OCI-LY7 (cell line): ENCODE results near the gene KIAA1671. TPM values are rescaled to one million over a fixed set of nuclear protein-coding genes. Genes with fewer than 3 reads are reported as not detected.

ENCODE experiments used
- BruUV-seq: library from RNA; stranded (reverse); fragments of 400-500 nt; replicated peaks from 2 replicates; lab custom pipeline; 2021; lab: Mats Ljungman, UMichigan
- CTCF ChIA-PET: fragments of 300-600 bp; sonication (Branson Sonifier 250); formaldehyde crosslinking; loops from one replicate; lab custom pipeline; 2022; ENCODE audit warnings: antibody characterized with exemption; ENCODE audit not compliant: unreplicated experiment; lab: Charles Lee
- POLR2A ChIA-PET: fragments of 300-600 bp; sonication (Branson Sonifier 250); formaldehyde crosslinking; loops from one replicate; lab custom pipeline; 2022; ENCODE audit warnings: antibody characterized with exemption; lab: Charles Lee
- DNase-seq: peaks from one replicate; pipeline ENCODE4 v3.0.0-alpha.2; 2015; ENCODE audit warnings: low spot score
- H2AFZ ChIP-seq: fragments of 200-600 bp; sonication (generic), shearing (Covaris generic); 2 replicates; pipeline ENCODE4 v1.6.1; 2014; ENCODE audit warnings: mild to moderate bottlenecking, antibody characterized with exemption, low read length, moderate library complexity
- H3K27ac ChIP-seq: fragments of 200-600 bp; sonication (generic); 2 replicates; pipeline ENCODE4 v1.5.1; 2014; ENCODE audit warnings: mixed run types, low read depth, mild to moderate bottlenecking, moderate library complexity, low read length, inconsistent platforms; ENCODE audit not compliant: poor library complexity, severe bottlenecking
- H3K36me3 ChIP-seq: fragments of 200-600 bp; sonication (generic); 2 replicates; pipeline ENCODE4 v1.6.1; 2014; ENCODE audit warnings: mild to moderate bottlenecking, antibody characterized with exemption, low read length, moderate library complexity, mixed read lengths; ENCODE audit not compliant: insufficient read depth
- H3K4me1 ChIP-seq: fragments of 200-600 bp; sonication (generic); 2 replicates; pipeline ENCODE4 v1.5.1; 2014; ENCODE audit warnings: mild to moderate bottlenecking, low read length; ENCODE audit not compliant: insufficient read depth, poor library complexity, severe bottlenecking
- H3K4me2 ChIP-seq: fragments of 200-600 bp; sonication (generic); 2 replicates; pipeline ENCODE4 v1.6.1; 2014; ENCODE audit warnings: mild to moderate bottlenecking, low read length
- H3K4me3 ChIP-seq: fragments of 200-600 bp; sonication (generic); 2 replicates; pipeline ENCODE4 v1.5.1; 2014; ENCODE audit warnings: mild to moderate bottlenecking, low read depth, low read length; ENCODE audit not compliant: poor library complexity, severe bottlenecking
- H3K79me2 ChIP-seq: fragments of 200-600 bp; sonication (generic); 2 replicates; pipeline ENCODE4 v1.6.1; 2016; ENCODE audit warnings: low read depth, mild to moderate bottlenecking, low read length, moderate library complexity, mixed read lengths; ENCODE audit not compliant: insufficient read depth
- H3K9me2 ChIP-seq: fragments of 200-600 bp; sonication (generic); 2 replicates; pipeline ENCODE4 v1.6.1; 2016; ENCODE audit warnings: mild to moderate bottlenecking, low read length, mixed read lengths; ENCODE audit not compliant: insufficient read depth
- H3K9me3 ChIP-seq: fragments of 200-600 bp; sonication (generic); 2 replicates; pipeline ENCODE4 v1.6.1; 2014; ENCODE audit warnings: mild to moderate bottlenecking, mixed run types, low read length, mixed read lengths
- H4K20me1 ChIP-seq: fragments of 200-600 bp; sonication (generic); 2 replicates; pipeline ENCODE4 v1.6.1; 2014; ENCODE audit warnings: mild to moderate bottlenecking, antibody characterized with exemption, low read length, moderate library complexity, mixed read lengths; ENCODE audit not compliant: insufficient read depth
- CTCF ChIP-seq: fragments of 200-600 bp; sonication (generic); conservative IDR thresholded peaks from 2 replicates; pipeline ENCODE4 v1.5.1; 2014; ENCODE audit warnings: mild to moderate bottlenecking, antibody characterized with exemption, low read length, moderate library complexity, mixed read lengths
- EZH2phosphoT487 ChIP-seq: fragments of 200-600 bp; sonication (generic); IDR thresholded peaks from 2 replicates; pipeline ENCODE4 v1.6.1; 2018; ENCODE audit warnings: low read depth, borderline replicate concordance, mild to moderate bottlenecking, mixed run types, antibody characterized with exemption, low read length, moderate library complexity, mixed read lengths
- intact Hi-C: fragments of 100-400 bp; cut with micrococcal nuclease; formaldehyde crosslinking; loops from one replicate; pipeline ENCODE4 v1.10.0; 2022; ENCODE audit not compliant: unreplicated experiment
- total RNA-seq, 2 experiments: library from RNA; depleted of rRNA in 1 of 2; stranded (reverse); fragments of >200 nt in 1 of 2; shearing (Covaris generic) in 1 of 2; gene quantifications; 2 replicates each; pipeline ENCODE4 v1.2.3, GENCODE V29; 2014 to 2022

KIAA1671 gene
- total RNA-seq, 2 experiments from 2014 or later, result not detected

GRCh38 chr22:25165785-25166184 lies 213.3 kb downstream of the KIAA1671 start:
- TF ChIP-seq EZH2phosphoT487 (no peak), CTCF (no peak)
- POLR2A ChIA-PET, result no interaction called here
- Histone ChIP-seq H3K27ac (no peak overlapping the region), H4K20me1 (no peaks in the 10 kb centered on the region), H3K9me2 (no peaks in the 10 kb centered on the region), H3K36me3 (no peaks in the 10 kb centered on the region), H3K4me2 (no peak overlapping the region), H3K79me2 (no peaks in the 10 kb centered on the region), H3K4me3 (no peak overlapping the region), H3K9me3 (no peaks in the 10 kb centered on the region), H2AFZ (no peak overlapping the region), H3K4me1 (no peaks in the 10 kb centered on the region)
- CTCF ChIA-PET, result no interaction called here
- DNase-seq, result no peak
- intact Hi-C loops, result no loop called here
- BruUV-seq, result no TSS peak

GRCh38 chr22:25166266-25167040 lies 213.9 kb downstream of the KIAA1671 start:
- H3K4me2 ChIP-seq, result no peak overlapping the region

More at GRCh38 chr22:25166266-25167040, 213.9 kb downstream of the KIAA1671 start:
- Histone ChIP-seq H3K36me3 (no peaks in the 10 kb centered on the region), H4K20me1 (no peaks in the 10 kb centered on the region), H3K4me3 (no peak overlapping the region), H3K9me2 (no peaks in the 10 kb centered on the region), H2AFZ (no peak overlapping the region), H3K9me3 (no peaks in the 10 kb centered on the region), H3K79me2 (no peaks in the 10 kb centered on the region), H3K27ac (no peak overlapping the region), H3K4me1 (no peaks in the 10 kb centered on the region)
- BruUV-seq, result no TSS peak
- no peak for TF ChIP-seq EZH2phosphoT487
- no peak for TF ChIP-seq CTCF
- POLR2A ChIA-PET, result no interaction called here
- intact Hi-C loops, result no loop called here
- no peak for DNase-seq
- CTCF ChIA-PET, result no interaction called here
